CD4-positive, alpha-beta T cell (primary cell): ENCODE data around the gene ZBTB43. TPM values are rescaled to one million over a fixed set of nuclear protein-coding genes. Genes with fewer than 3 reads are reported as not detected.
A peak's percentile ranks its signal among the peaks of the same experiment; 100 is the strongest.

Experiments
- ATAC-seq: fragments of 200-7000 bp; cut with Tn5 transposase; one replicate; pipeline ENCODE4 v1.10.0; 2022; ENCODE audit warnings: mild to moderate bottlenecking; ENCODE audit not compliant: poor library complexity
- CTCF ChIA-PET: fragments of 350-600 bp; sonication (Branson Sonifier 250); formaldehyde crosslinking; loops from one replicate; lab custom pipeline; 2021; ENCODE audit warnings: antibody characterized with exemption, inconsistent platforms; lab: Charles Lee
- POLR2A ChIA-PET: fragments of 350-600 bp; sonication (Branson Sonifier 250); formaldehyde crosslinking; loops from one replicate; lab custom pipeline; 2021; ENCODE audit warnings: antibody characterized with exemption, inconsistent platforms; lab: Charles Lee
- DNase-seq, 14 experiments: peaks; one replicate each; pipeline ENCODE4 v3.0.0-alpha.2; 2013 to 2020; ENCODE audit warnings: mixed read lengths in 2 of 14
- H3K27ac ChIP-seq, 2 donors: one replicate each; pipeline versions ENCODE4 v1.5.1 to v1.7.0; 2013; ENCODE audit warnings: low read length in 2 of 2, low read depth in 1 of 2, mild to moderate bottlenecking in 1 of 2
- H3K27me3 ChIP-seq, 2 experiments: 1 replicate in 1 of 2; 2 replicates in 1 of 2; pipeline versions ENCODE4 v1.6.1 to v1.7.0; 2013; ENCODE audit warnings: low read length in 2 of 2, control low read depth in 1 of 2, mild to moderate bottlenecking in 1 of 2, moderate library complexity in 1 of 2; ENCODE audit not compliant: insufficient read depth in 2 of 2, control insufficient read depth in 1 of 2
- H3K36me3 ChIP-seq: one replicate; pipeline ENCODE4 v1.6.1; 2013; ENCODE audit warnings: low read length, control low read depth; ENCODE audit not compliant: insufficient read depth
- H3K4me1 ChIP-seq: one replicate; pipeline ENCODE4 v1.6.1; 2013; ENCODE audit warnings: low read length, control low read depth; ENCODE audit not compliant: insufficient read depth
- H3K4me3 ChIP-seq: one replicate; pipeline ENCODE4 v1.5.1; 2013; ENCODE audit warnings: mild to moderate bottlenecking, low read length, moderate library complexity
- H3K9me3 ChIP-seq, 2 experiments: 1 replicate in 1 of 2; 2 replicates in 1 of 2; pipeline versions ENCODE4 v1.6.1 to v1.7.0; 2013; ENCODE audit warnings: low read length in 2 of 2, mild to moderate bottlenecking in 2 of 2, control low read depth in 1 of 2, moderate library complexity in 1 of 2; ENCODE audit not compliant: control insufficient read depth in 1 of 2, insufficient read depth in 1 of 2
- H3K27ac Mint-ChIP-seq: one replicate; pipeline ENCODE4 v1.8.0; 2020; ENCODE audit warnings: mixed read lengths
- H3K27me3 Mint-ChIP-seq: one replicate; pipeline ENCODE4 v1.8.0; 2021; ENCODE audit warnings: mixed read lengths
- H3K36me3 Mint-ChIP-seq: one replicate; pipeline ENCODE4 v1.8.0; 2021; ENCODE audit warnings: low read depth, mixed read lengths
- H3K4me1 Mint-ChIP-seq: one replicate; pipeline ENCODE4 v1.8.0; 2021; ENCODE audit warnings: low read depth, mixed read lengths
- H3K4me3 Mint-ChIP-seq: one replicate; pipeline ENCODE4 v1.8.0; 2020; ENCODE audit warnings: mild to moderate bottlenecking, mixed read lengths
- H3K9me3 Mint-ChIP-seq: one replicate; pipeline ENCODE4 v1.8.0; 2020; ENCODE audit warnings: mixed read lengths
- intact Hi-C, 2 experiments: fragments of 100-400 bp; cut with DNase I in 1 of 2; cut with micrococcal nuclease in 1 of 2; formaldehyde crosslinking; loops; one replicate each; pipeline versions ENCODE4 v1.15.1 to v1.9.0; 2023 to 2025; cut with DNase I, micrococcal nuclease
- total RNA-seq, 174 experiments: library from RNA in 2 of 174; stranded (reverse) in 2 of 174; gene quantifications; one replicate each; pipeline ENCODE4 v1.2.3 and lab custom pipeline; 2021 to 2026
- TF ChIP-seq, protein P1 (sequence below): fragments of 200-600 bp; IDR thresholded peaks from one replicate; pipeline ENCODE4 v1.8.0; 2022; ENCODE audit warnings: antibody characterized with exemption, mild to moderate bottlenecking

The ZBTB43 gene
- total RNA-seq, 2 experiments from 2014 or later, result 47.7 to 50.8 TPM

DNA sequence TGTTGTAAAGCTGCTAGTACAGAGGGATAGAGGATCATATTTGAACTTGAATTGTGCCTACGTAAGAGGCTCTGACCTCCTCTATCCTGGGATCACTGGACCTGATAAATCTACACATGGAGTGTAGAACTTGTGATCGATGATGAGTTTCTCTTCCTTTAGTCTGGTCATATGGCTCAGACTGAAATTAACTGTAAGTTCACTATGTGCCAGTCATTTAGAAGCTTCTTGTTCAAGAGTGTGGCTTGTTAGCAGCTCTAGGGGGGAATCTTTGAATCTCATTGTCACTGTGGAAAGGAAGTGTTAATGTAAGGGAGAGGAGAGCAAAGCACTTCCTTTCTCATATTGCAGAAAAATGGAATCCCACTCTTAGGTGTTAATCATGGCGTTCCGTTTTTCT, 67.7 kb downstream of the ZBTB43 start:
- no peak overlapping the region for H3K4me3 Mint-ChIP-seq
- no peak overlapping the region for H3K4me3 ChIP-seq
- no peak overlapping the region for H3K27ac ChIP-seq
- TF ChIP-seq, protein P1, sequence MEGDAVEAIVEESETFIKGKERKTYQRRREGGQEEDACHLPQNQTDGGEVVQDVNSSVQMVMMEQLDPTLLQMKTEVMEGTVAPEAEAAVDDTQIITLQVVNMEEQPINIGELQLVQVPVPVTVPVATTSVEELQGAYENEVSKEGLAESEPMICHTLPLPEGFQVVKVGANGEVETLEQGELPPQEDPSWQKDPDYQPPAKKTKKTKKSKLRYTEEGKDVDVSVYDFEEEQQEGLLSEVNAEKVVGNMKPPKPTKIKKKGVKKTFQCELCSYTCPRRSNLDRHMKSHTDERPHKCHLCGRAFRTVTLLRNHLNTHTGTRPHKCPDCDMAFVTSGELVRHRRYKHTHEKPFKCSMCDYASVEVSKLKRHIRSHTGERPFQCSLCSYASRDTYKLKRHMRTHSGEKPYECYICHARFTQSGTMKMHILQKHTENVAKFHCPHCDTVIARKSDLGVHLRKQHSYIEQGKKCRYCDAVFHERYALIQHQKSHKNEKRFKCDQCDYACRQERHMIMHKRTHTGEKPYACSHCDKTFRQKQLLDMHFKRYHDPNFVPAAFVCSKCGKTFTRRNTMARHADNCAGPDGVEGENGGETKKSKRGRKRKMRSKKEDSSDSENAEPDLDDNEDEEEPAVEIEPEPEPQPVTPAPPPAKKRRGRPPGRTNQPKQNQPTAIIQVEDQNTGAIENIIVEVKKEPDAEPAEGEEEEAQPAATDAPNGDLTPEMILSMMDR, result no peak
- POLR2A ChIA-PET, result interaction anchor here (1.0 kb wide), 1 partner anchor 11 kb away, joined by 3 read pairs; no protein-coding TSS in a partner anchor
- H3K4me1 Mint-ChIP-seq, result peaks cover 33% of the 10 kb centered on the region
- intact Hi-C loops, result no loop called here
- H3K27me3 Mint-ChIP-seq, result no peaks in the 10 kb centered on the region
- H3K4me1 ChIP-seq, result peaks cover 3% of the 10 kb centered on the region
- peak overlapping the region; percentile 4 for H3K27ac Mint-ChIP-seq
- H3K36me3 Mint-ChIP-seq, result peaks cover 23% of the 10 kb centered on the region
- H3K9me3 ChIP-seq, result no peaks in the 10 kb centered on the region
- DNase-seq (no peak), ATAC-seq (no peak)
- CTCF ChIA-PET, result no interaction called here
- no peaks in the 10 kb centered on the region for H3K9me3 Mint-ChIP-seq
- peaks cover 6% of the 10 kb centered on the region for H3K36me3 ChIP-seq
- H3K27me3 ChIP-seq, result no peaks in the 10 kb centered on the region

DNA sequence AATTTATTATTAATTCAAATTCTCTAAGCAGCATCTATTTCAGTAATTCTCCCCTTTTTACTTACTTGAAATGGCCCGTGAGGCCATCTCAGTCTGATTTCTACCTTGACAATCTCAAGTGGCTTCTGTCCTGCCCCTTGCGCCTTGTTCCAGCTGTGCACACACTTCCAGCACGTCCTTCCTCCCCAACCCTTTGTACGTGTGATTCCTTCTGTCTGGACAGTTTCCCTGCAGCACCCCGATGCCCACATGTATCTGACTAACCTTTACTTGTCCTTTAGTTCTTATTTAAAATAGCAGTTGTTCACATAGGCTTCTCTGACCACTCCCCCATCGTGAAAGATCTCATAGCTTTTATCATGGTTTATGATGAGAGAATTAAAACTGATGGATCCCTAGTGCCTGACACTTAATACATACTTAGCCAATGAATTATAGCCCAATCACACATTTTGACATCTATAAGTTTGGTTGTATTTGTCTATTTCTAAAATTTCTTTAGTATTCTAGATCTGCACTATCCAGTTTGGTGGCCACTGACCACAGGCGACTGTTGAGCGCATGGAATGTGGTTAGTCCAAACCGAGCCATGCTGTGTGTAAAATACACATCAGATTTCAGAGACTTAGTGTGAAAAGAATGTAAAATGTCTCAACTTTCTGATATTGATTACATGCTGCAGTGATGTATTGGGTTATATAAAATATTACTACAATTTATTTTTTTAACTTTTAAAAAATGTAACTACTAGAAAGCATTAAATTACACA, 69.9 kb downstream of the ZBTB43 start:
- H3K4me3 Mint-ChIP-seq, result no peak overlapping the region

DNA sequence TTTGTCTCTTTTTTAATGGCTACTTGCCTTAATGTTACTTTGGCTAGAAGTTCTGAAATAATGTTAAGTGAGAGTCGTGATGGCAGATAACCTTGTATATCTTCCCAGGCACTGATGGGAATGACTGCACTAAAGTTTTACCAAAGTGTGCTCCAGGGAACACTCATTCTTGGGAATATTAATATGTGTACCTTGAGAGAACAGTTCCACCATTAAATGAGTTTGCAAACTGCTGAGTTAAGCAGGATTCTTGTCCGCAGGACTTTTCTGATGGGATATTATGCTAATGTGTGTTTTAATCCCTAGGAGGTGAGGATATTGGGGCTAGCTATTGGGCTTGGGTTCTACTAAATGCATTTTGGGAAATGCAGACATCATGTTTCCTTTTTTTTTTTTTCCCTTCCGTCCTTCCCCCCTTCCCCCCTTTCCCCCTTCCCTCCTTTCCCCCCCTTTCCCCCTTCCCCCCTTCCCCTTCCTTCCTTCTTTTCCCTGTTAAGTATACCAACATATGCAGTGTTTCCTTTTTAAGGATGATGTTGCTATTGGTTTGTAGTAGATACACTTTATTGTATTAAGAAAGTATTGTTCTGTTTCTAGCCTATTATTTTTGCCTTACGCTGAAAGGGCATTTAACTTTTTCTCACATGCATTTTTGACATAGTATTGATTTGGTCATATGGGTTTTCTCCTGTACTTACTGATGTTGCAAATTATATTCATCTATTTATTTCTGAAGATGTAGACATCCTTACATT, 71.1 kb downstream of the ZBTB43 start:
- Mint-ChIP-seq H3K9me3 (no peaks in the 10 kb centered on the region), H3K4me1 (peaks cover 31% of the 10 kb centered on the region), H3K27ac (peak overlapping the region; percentile 72), H3K36me3 (peaks cover 30% of the 10 kb centered on the region), H3K27me3 (no peaks in the 10 kb centered on the region), H3K4me3 (no peak overlapping the region)
- TF ChIP-seq, protein P1, result no peak
- Histone ChIP-seq H3K4me1 (peaks cover 11% of the 10 kb centered on the region), H3K9me3 (no peaks in the 10 kb centered on the region), H3K27me3 (no peaks in the 10 kb centered on the region), H3K4me3 (no peak overlapping the region), H3K27ac (no peak overlapping the region), H3K36me3 (peaks cover 18% of the 10 kb centered on the region)
- DNase-seq (no peak), ATAC-seq (no peak)
- CTCF ChIA-PET, result interaction anchor here (1.0 kb wide), 1 partner anchor 16 kb away, joined by 3 read pairs; the partner anchor contains the start of gene ZBTB34
- POLR2A ChIA-PET, result no interaction called here
- intact Hi-C loops, result no loop called here

More for the DNA sequence above, 69.9 kb downstream of the ZBTB43 start:
- H3K9me3 Mint-ChIP-seq, result no peaks in the 10 kb centered on the region
- Histone ChIP-seq H3K27me3 (no peaks in the 10 kb centered on the region), H3K27ac (no peak overlapping the region), H3K9me3 (no peaks in the 10 kb centered on the region), H3K36me3 (peaks cover 6% of the 10 kb centered on the region), H3K4me3 (no peak overlapping the region), H3K4me1 (peaks cover 11% of the 10 kb centered on the region)
- intact Hi-C loops, result no loop called here
- ChIA-PET POLR2A (no interaction called here), CTCF (no interaction called here)
- TF ChIP-seq, protein P1, result no peak
- no peaks in the 10 kb centered on the region for H3K27me3 Mint-ChIP-seq
- no peak for ATAC-seq
- H3K27ac Mint-ChIP-seq, result no peak overlapping the region
- peaks cover 17% of the 10 kb centered on the region for H3K36me3 Mint-ChIP-seq
- peaks cover 35% of the 10 kb centered on the region for H3K4me1 Mint-ChIP-seq
- DNase-seq, result no peak
